Subcutaneous adipose tissue (tissue), 4 donors: ENCODE data around the gene HS3ST1. TPM values are rescaled to one million over a fixed set of nuclear protein-coding genes. Genes with fewer than 3 reads are reported as not detected.

Source experiments
- CTCF ChIP-seq: fragments of 450-650 bp; IDR thresholded peaks from one replicate; pipeline ENCODE4 v1.5.1; 2016; ENCODE audit warnings: low read depth, mild to moderate bottlenecking, control low read depth, antibody characterized with exemption, moderate library complexity
- total RNA-seq, 4 donors: library from RNA; depleted of rRNA; stranded (reverse); fragments of >200 nt; gene quantifications; one replicate each; pipeline ENCODE4 v1.1.0, GENCODE V29; 2016

HS3ST1 gene
- 1 to 10 TPM in 3 of 4 donors, under 1 TPM in 1; 0.16 to 2.1 (median 1.3) TPM for total RNA-seq

- no peak for TF ChIP-seq CTCF
Observed at GRCh38 chr4:11428231-11428898, at the start of gene HS3ST1. HS3ST1 (minus strand) TSS chr4:11428894; CDS start chr4:11400005, 28,889 bp downstream.

GRCh38 chr4:11475871-11476270 is 47.2 kb upstream of the HS3ST1 start:
- no peak for TF ChIP-seq CTCF

- TF ChIP-seq CTCF: no peak
Observed at GRCh38 chr4:11474146-11474545, 45.5 kb upstream of the HS3ST1 start.

- TF ChIP-seq CTCF: no peak
Observed at GRCh38 chr4:11472535-11472934, 43.8 kb upstream of the HS3ST1 start.

- no peak for TF ChIP-seq CTCF
Observed at GRCh38 chr4:11471618-11472017, 42.9 kb upstream of the HS3ST1 start.

GRCh38 chr4:11471046-11471441 is 42.4 kb upstream of the HS3ST1 start:
- no peak for TF ChIP-seq CTCF

GRCh38 chr4:11470438-11471045 is 41.8 kb upstream of the HS3ST1 start:
- no peak for TF ChIP-seq CTCF
